GM21576 (cell line): ENCODE results near the gene LEF1.

Experiments used
- ATAC-seq: cut with Tn5 transposase; IDR thresholded peaks from one replicate; pipeline ENCODE4 v1.9.1; 2021; ENCODE audit warnings: mild to moderate bottlenecking, moderate library complexity; ENCODE audit not compliant: unreplicated experiment

The LEF1 gene

GRCh38 chr4:108149588-108150380 lies 18.9 kb downstream of the LEF1 start:
- ATAC-seq = no peak

- no peak for ATAC-seq
These were observed 20.4 kb downstream of the LEF1 start for GRCh38 chr4:108148316-108148715.

GRCh38 chr4:108146819-108147218 lies 21.9 kb downstream of the LEF1 start:
- no peak for ATAC-seq

GRCh38 chr4:108146336-108146735 lies 22.4 kb downstream of the LEF1 start:
- ATAC-seq = no peak

- ATAC-seq = no peak
These were observed 24.3 kb downstream of the LEF1 start for GRCh38 chr4:108144451-108144850.

DNA sequence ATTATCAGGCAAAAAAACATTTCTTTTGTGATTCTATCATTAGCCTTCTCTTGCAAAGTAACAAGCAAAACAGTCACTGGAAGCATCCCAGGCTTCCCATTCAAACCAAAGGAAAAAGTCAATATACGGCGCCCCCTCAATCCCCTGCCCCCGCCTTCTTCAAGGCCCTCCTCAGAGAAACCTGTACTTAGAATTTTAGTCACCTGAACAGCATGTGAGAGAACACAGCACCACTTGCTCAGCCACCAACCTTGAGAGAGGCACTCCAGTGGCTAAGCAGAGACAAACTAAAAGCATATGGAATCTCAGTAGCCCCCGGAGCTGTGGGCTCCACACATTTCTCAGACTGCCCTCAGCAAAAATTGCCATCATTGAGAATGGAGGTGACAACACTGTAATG lies 25.2 kb downstream of the LEF1 start:
- no peak for ATAC-seq

GRCh38 chr4:108142870-108143269 lies 25.9 kb downstream of the LEF1 start:
- no peak for ATAC-seq

DNA sequence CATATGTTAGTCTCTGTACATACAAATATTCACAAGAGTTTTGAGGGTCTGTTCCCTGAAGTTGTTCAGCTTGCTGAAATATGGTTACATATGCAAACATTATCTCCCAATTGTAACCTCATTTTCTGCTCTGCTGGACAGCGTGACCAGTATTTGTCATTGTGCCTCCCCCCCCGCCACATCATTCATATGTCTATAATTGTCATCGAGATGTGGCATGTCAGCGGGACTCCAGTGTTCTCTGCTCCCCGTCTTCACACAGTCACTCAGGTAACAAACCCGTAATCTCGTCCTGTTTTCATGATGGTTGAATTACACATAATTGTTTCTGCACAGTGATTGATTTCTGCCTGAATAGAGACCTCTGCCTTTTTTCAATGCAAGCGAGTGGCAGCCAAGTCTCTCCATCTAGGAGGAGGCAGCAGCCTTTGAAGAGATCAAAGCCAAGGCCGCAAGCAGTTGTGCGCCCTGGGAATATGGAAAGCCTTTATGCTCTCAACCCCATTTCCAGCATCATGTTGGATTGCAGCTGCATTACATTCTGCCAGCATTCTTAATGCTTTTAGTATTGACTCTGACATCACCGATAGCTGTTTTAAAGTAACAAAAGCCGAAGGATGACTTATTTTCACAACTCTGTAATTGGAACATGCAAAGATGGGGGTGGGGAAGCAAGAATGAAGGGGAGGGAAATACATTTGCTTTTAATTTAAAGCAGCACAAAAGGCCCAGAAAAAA lies 27.4 kb downstream of the LEF1 start:
- ATAC-seq = no peak

DNA sequence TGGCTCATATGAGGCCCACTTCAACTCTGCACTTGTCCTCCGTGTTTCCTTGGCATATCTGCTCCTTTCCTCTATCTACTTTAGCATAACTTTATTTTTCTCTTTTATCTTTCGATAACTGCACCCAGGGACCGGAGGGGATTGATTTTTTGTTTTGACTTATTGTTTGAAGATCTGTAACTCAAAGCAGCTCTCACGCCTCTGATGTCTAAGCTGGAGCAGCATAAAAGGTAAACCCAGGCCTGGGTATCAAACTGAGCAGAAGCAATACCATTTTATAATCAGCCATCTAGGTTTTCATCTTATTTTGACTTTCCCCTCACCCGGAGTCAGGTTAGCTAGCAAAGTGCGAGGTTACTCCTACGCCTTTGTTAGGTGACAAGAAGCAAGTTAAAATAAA lies 28.4 kb downstream of the LEF1 start:
- ATAC-seq = no peak

DNA sequence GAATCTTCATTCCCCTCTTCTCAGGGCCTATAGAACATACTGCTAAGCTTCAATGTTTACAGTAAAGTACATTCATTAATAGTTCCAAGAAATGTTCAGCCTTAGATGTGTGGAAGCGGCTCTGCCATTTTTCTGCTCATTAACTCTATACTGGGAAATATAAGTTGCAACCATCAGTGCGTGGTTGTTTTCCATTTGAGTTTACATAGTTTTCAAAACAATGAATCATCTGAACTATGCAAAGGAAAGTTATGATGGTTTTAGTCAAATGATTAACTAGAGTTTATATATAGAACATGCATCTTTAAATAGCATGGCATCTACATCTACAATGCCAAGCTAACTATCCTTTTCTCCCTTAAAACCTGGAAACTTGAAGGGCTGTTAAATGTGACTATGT lies 29.6 kb downstream of the LEF1 start:
- no peak for ATAC-seq

DNA sequence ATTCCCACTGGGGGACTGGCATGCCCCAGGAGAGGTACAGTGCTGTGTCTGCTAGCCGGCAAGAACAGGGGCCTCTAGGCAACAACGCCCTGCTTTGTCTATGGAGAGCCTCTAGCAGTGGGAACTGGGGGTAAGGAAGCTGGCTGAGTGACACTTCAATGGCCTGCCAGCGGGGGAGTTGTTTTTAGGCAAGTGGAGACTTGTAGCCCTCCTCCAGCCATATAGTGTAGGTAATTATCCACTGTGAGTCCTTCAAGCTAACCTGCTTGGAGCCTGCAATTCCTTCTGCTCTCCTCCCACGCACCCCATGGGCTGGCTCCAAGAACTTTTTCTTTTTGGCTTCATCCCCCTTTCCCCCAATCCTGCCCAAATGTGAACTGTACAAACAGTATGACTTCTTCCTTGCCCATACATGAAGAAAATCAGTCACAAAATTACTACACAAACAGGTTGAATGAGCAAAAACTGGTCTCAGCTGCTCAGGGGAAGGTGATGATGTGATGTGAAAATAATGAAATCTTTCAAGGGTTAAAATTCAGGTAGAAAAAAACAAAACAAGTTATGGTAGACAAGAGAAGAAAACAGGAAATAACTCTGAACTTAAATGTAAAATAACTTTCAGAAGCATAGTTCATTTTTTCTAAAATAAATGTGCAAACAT lies 33.1 kb downstream of the LEF1 start:
- no peak for ATAC-seq

GRCh38 chr4:108130955-108131354 lies 37.8 kb downstream of the LEF1 start:
- no peak for ATAC-seq

GRCh38 chr4:108129196-108129595 lies 39.5 kb downstream of the LEF1 start:
- ATAC-seq = no peak

GRCh38 chr4:108126806-108127205 lies 41.9 kb downstream of the LEF1 start:
- no peak for ATAC-seq

DNA sequence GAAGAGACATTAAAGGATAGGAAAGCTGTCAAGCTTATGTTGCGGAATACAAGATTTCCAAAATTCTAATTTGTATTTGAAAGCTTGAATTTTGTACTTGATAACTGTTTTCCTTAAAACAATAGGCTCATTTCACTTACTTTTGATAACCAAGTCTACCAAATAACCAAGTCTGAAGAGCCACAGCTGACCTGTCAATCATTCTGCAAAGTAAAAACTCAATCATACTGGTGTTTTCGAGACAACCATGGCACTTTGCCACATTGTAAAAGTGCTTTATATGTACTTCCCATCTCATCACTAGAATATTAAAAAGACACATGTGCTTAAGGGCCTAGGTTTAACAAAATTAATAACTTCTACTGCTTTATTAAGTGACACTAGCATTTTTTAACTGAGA lies 47.9 kb downstream of the LEF1 start:
- no peak for ATAC-seq

- peak; percentile 17 for ATAC-seq
These were observed 49.4 kb downstream of the LEF1 start for GRCh38 chr4:108119199-108119800.

DNA sequence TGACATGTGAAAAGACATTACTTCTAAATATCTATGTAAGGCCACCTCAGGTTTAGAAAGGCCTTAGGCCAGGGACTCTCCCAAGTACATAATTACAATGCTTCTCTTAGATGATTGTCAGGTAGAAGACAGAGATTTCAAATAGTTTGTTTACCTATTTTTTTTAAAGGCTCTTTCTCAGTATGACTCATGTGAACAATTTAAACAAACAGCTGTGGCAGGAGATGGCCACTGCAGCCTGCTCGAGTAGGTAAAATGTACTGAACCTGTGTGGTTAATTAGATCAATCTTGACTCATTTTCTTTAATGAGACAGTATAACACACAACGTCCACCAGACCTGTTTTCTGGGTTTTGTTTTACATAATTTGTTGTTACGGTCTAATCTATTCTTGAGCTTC lies 50.2 kb downstream of the LEF1 start:
- ATAC-seq = peak; percentile 87

DNA sequence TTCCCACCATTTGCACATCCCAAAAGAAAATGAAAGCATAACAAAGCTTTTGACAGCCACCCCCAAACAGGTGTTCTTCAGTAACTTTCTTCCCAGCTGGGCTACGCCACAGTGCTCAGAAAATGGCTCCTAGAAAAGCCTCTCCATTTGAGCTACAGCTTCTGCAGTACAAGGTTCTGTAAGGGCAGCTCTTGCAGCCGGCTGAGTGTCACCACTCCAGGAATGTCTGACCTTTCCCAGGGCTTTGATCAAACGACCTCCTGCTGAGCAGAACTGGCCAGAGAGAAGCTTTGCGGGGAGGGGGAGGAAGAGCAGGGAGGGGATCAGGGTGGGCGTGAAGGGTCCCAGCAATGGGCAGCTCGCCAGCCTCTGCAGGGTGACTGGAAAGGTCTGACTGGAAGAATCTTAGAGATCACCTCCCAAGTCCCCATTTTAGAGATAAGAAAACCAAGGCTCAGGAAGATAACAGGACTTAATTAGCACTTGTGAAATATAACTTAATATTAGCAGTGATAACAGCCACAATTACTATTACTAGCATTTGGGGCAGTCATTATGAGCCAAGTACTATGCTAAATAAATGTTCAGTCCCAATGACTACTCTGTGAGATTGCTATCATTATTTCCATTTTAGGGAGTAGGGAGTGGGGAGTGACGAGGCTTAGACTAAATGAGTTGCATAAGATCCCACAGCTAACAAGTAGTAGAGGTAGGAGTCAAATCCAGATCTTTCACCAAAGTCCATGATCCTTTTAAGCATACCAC lies 51.1 kb downstream of the LEF1 start:
- no peak for ATAC-seq

DNA sequence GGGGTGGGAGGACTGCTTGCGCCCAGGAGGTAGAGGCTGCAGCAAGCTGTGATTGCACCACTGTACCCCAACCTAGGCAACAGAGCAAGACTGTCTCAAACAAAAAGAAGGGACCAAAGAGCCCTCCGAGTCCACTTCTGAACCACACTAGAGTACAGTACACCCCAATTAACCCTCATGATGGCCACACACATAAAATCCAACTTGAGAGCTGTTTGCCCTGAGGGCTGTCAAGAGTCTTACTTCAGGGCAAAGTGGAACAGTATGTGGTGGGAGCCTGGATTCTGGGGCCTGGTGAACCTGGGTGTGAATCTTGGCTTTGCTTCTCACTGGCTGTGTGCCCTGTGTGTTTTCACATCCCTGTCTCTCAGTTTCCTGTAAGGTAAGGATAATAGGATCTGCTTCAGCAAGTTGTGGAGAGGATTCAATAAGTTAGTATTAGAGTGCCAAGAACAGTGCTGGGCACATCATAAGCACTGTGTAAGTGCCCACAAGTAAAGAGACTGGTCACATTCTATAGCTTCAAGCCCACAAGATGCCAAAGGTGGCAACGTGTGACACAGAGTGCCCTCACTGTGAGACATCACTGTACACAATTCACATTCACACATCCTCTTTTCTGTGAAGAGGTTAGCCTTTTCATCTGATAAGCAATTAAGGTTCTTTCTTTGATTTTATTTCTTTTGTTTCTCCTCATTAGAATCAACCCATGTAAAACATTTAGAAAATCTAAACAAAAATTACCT lies 52.1 kb downstream of the LEF1 start:
- ATAC-seq = peak; percentile 31

- no peak for ATAC-seq
These were observed 53.6 kb downstream of the LEF1 start for GRCh38 chr4:108115168-108115526.
